ENCODE data around the gene PTPN3.

- no peak for TF ChIP-seq POLR2A (IDR thresholded peaks at IDR 0.05; ENCODE audit: low read depth, low read length)
- TF ChIP-seq TAF1 (IDR thresholded peaks at IDR 0.05; ENCODE audit: borderline replicate concordance, low read depth, low read length) = no peak
- TF ChIP-seq POLR2AphosphoS5 (IDR thresholded peaks at IDR 0.05; ENCODE audit: low read depth, low read length) = no peak
Measured at GRCh38 chr9:109454041-109454440, 44.1 kb downstream of the PTPN3 start.

Data from GM12892 (cell line).